NT2/D1 (cell line): Measurements from ENCODE around the gene RNPEPL1.

Experiments
- DNase-seq: peaks from one replicate; pipeline ENCODE4 v3.0.0-alpha.2; 2011; ENCODE audit warnings: low read depth, low spot score
- H3K27me3 ChIP-seq: 2 replicates; pipeline ENCODE4 v1.6.0; 2011; ENCODE audit warnings: mild to moderate bottlenecking; ENCODE audit not compliant: insufficient read length, insufficient read depth
- H3K36me3 ChIP-seq: 2 replicates; pipeline ENCODE4 v1.6.1; 2011; ENCODE audit warnings: mild to moderate bottlenecking, low read length, mixed read lengths; ENCODE audit not compliant: insufficient read depth, insufficient read length
- H3K4me1 ChIP-seq: 2 replicates; pipeline ENCODE4 v1.5.1; 2011; ENCODE audit not compliant: insufficient read depth, insufficient read length
- H3K4me3 ChIP-seq: 2 replicates; pipeline ENCODE4 v1.5.1; 2011; ENCODE audit warnings: low read depth; ENCODE audit not compliant: insufficient read length
- H3K9ac ChIP-seq: 2 replicates; pipeline ENCODE4 v1.6.0; 2011; ENCODE audit warnings: low read depth; ENCODE audit not compliant: insufficient read length
- H3K9me3 ChIP-seq: 2 replicates; pipeline ENCODE4 v1.5.1; 2011; ENCODE audit warnings: mild to moderate bottlenecking, low read length; ENCODE audit not compliant: insufficient read depth
- SUZ12 ChIP-seq: IDR thresholded peaks from 2 replicates; pipeline ENCODE4 v1.6.1; 2011; ENCODE audit not compliant: insufficient read length, insufficient read depth; ENCODE audit errors: extremely low read depth
- YY1 ChIP-seq: IDR thresholded peaks from 2 replicates; pipeline ENCODE4 v1.6.1; 2011; ENCODE audit not compliant: insufficient read length, insufficient read depth
- ZNF274 ChIP-seq: IDR thresholded peaks from 2 replicates; pipeline ENCODE4 v1.6.1; 2011; ENCODE audit warnings: mild to moderate bottlenecking, low read depth, low read length

RNPEPL1 gene

DNA sequence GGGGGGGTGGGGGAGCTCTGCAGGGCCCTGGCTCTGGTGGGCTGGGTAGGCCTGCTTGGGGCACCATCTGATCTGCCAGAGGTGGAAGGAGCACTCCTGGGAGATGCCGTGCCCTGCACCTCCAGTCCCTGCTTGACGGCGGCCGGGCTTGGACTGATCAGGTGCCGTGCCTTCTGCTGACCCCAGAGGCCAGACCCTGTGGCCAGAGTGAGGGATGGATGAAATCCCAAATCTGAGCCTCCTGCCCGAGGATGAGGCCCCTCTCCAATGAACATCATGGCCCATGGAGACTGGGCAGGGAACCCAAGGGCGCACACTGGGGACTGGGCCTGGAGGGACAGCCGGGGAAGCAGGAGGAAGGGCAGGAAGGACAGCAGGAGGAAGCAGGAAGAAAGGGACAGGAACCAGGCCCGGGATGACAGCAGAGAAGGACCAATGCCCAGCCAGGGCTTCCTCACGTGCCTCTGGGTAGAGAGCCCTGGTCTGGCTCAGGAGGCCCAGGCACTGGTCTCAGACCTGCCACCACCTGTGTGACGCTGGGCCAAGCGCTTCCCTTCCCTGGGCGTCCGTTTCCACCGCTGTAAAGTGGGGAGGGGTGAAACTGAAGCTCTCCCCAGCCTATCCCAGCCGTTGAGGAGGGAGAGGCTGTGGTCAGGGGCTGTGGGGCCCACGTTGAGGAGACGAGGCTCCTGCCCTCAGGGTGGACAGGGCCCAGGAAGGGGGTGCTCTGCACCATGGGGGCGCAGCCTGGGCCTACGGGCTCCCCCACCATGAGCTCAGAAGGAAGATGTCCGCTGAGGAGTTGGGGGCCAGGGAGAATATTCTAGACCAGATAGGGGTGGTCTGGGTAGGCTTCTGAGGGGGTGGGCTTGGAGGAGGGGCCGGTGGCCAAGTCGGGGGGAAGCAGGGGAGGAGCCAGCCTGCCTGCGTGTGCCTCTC lies 56.0 kb downstream of the RNPEPL1 start:
- no peaks in the 10 kb centered on the region for H3K27me3 ChIP-seq
- H3K4me3 ChIP-seq: no peak overlapping the region
- peaks cover 2% of the 10 kb centered on the region; the same call in 1 of the 2 replicates for H3K9me3 ChIP-seq
- no peak overlapping the region for H3K9ac ChIP-seq
- DNase-seq: no peak
- H3K4me1 ChIP-seq: peaks cover 24% of the 10 kb centered on the region
- TF ChIP-seq SUZ12 (no peak), YY1 (no peak), ZNF274 (no peak)
- no peaks in the 10 kb centered on the region for H3K36me3 ChIP-seq

DNA sequence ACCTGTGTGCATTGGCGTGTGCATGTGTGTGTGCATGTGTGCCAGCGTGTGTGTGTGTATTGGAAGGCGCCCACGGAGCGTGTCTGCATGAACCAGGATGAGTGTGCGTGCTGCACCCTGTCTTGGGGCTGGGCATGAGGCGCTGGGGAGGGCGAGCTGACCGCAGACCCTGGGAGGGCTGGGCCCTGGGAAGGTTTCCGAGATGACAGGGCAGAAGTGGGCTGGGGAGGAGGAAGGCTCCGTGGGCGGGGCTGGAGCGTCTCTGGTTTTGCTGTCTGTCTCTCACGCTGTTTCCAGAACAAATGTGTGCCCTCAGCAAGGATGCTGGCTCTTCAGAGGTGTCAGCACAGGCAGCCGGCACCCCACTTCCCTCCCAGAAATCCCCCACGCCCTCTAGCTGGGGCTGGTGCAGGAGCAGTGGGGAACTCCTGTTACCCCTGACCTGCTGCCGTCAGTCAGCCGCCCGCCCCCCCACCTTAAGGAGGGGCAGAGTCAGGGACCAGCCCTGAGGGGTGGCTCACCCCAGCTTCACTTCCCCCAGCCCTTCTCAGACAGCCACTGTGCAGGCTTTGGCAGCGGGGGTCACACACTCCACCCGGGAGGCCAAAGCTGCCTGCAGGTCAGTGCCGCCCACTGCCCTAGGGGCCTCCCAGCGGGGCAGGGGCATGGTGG lies 56.8 kb downstream of the RNPEPL1 start, which contains the start of gene GPR35:
GPR35 (plus strand) TSS at position 531 of the 672 bp plus-strand sequence. CDS start 4,473 bp downstream, outside the sequence.
- Histone ChIP-seq H3K4me3 (no peak within 1 kb of the TSS), H3K27me3 (no peaks in the 10 kb centered on the region), H3K4me1 (peaks cover 24% of the 10 kb centered on the region), H3K9ac (no peak within 1 kb of the TSS), H3K9me3 (no peaks in the 10 kb centered on the region), H3K36me3 (no peaks in the 10 kb centered on the region)
- DNase-seq: no peak
- TF ChIP-seq YY1 (no peak), ZNF274 (no peak), SUZ12 (no peak)

DNA sequence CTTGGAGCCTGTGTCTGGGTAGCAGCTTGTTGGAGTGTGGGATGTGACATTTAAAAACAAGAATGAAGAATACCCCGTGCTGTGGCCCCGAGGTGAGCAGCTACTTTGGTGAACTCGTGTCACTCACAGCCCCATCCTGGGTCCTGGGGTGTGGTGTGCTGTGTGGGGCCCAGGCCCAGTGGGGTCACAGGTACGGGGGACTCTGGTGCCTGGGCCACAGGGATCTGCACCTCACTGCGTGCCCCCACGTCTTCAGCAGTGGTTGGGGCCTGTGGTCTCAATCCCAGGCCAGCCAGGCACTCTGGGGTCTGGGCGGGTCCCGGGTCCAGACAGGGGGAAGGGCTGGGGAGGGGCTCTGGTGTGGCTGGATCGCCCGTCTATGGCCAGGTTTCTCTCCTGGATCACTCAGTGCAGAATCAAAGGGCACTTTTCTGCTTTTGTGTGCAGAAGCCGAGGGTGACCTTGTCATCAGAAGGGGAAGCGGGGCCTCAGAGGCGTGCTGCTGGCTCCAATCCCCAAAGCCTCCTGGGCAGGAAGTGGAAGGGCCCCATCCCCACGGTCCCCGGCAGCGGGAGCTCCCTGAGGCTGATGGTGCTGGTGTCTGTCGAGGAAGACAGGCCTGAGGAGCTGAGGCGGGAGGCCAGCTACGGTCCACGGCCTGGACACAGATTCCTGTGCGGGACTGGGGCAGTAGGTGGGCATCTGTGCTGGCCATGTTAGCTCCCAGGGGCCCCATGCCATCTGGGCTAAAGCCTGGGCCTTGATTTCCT lies 58.4 kb downstream of the RNPEPL1 start:
- TF ChIP-seq YY1 (no peak), SUZ12 (no peak), ZNF274 (no peak)
- no peak for DNase-seq
- Histone ChIP-seq H3K9ac (peak overlapping the region; percentile 32), H3K4me1 (peaks cover 24% of the 10 kb centered on the region), H3K4me3 (no peak overlapping the region), H3K36me3 (no peaks in the 10 kb centered on the region), H3K9me3 (no peaks in the 10 kb centered on the region), H3K27me3 (no peaks in the 10 kb centered on the region)

DNA sequence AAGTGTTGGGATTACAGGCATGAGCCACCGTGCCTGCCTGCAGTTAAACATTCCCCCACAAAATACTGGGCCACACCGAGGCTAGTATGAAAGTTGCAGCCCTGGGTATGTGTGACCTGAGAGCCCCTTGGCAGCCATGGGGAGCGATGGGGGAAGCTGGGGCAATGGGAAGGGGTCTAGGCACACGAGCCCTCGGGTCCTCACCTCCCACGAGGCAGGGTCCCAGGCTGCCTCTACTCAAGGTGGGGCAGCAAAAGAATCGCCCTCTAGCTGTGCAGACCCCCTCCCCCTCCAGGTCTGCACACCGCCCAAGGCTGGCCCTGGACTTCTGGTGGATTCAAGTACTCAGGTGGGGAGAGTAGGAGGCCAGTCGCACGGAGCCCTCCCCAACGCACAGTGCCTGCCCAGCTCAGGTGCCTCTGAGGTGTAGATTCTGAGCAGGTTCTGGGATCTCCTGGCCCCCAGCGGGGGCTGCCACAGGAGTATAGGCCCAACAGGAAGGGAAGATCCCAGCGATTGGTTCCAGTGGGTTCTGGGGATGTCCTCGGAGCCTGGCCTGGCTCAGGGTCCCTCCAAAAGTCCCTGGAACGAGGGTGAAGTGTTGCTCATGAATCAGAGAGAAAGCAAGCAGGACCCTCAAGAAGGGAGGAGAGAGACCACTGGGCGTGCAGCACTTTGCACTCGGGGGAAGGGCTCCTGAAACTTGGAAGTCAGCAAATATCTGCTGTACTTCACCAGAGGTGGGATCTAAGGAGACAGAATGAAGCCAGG lies 59.6 kb downstream of the RNPEPL1 start:
- TF ChIP-seq SUZ12 (no peak), YY1 (no peak), ZNF274 (no peak)
- no peak overlapping the region for H3K9ac ChIP-seq
- DNase-seq: no peak

DNA sequence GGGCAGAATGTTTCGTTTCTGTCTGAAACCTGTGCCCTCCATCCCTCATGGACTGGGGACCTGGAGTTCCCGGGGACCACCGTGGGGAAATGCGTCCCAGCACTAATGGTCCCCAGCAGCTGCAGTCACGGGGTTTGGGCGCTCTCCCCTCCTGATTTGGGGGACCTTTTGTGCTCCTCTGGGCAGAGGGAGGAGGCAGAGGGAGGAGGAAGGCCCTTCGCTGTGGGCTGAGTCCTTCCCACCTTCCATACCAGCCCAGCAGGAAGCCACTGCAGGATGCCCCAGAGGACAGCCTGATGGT lies 60.2 kb downstream of the RNPEPL1 start:
- H3K36me3 ChIP-seq: no peaks in the 10 kb centered on the region
- no peak overlapping the region for H3K9ac ChIP-seq
- TF ChIP-seq ZNF274 (no peak), SUZ12 (no peak), YY1 (no peak)
- no peak overlapping the region for H3K4me3 ChIP-seq
- DNase-seq: no peak
- peaks cover 17% of the 10 kb centered on the region for H3K9me3 ChIP-seq
- no peaks in the 10 kb centered on the region for H3K27me3 ChIP-seq
- peaks cover 24% of the 10 kb centered on the region for H3K4me1 ChIP-seq

More for the DNA sequence above, 59.6 kb downstream of the RNPEPL1 start:
- Histone ChIP-seq H3K4me3 (no peak overlapping the region), H3K9me3 (peaks cover 12% of the 10 kb centered on the region; the same call in 1 of the 2 replicates), H3K36me3 (no peaks in the 10 kb centered on the region), H3K27me3 (no peaks in the 10 kb centered on the region), H3K4me1 (peaks cover 24% of the 10 kb centered on the region)

DNA sequence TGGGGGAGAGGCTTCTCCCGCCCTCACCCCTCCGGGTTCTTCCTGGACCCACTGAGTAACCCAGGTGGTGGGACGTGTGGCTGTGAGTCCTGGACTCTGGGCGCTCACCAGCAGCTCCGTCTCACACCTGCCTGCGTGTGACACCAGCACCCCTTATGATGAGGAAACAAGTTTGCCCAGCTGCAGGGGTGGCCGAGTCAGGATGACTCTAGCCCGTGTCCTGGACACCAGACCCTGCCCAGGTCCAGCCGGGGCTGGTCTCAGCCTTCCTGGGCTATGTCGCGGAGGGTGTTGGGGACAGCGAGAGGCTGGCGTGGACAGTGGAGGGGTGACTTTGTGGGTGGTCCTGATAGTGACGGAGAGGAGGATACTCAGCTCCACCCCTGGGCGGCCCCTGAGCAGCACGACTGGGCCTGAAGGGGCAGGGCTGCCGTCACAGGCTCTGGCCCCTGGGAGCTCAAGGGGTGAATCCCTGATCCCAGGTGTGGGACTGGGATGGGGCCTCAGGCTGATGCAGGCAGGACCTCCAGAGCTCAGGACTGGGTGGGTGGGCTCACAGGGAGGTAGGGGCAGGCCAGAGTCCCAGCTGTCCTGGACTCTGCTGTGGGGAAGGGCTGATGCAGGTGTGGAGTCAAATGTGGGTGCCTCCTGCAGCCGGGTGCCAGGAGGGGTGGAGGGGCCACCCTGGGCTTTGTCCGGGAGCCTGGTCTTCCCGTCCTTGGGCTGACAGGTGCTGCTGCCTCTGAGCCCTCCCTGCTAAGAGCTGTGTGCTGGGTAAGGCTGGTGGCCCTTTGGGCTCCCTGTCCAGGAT lies 60.7 kb downstream of the RNPEPL1 start:
- Histone ChIP-seq H3K4me3 (no peak overlapping the region), H3K27me3 (no peaks in the 10 kb centered on the region), H3K9me3 (peaks cover 23% of the 10 kb centered on the region), H3K4me1 (peaks cover 24% of the 10 kb centered on the region), H3K9ac (no peak overlapping the region), H3K36me3 (no peaks in the 10 kb centered on the region)
- TF ChIP-seq ZNF274 (no peak), YY1 (no peak)
- no peak for DNase-seq
